K562 (cell line): ENCODE data around the gene AQP1. TPM values are rescaled to one million over a fixed set of nuclear protein-coding genes. Genes with fewer than 3 reads are reported as not detected.
A peak's percentile ranks its signal among the peaks of the same experiment; 100 is the strongest.

ENCODE experiments used
- ATAC-seq: fragments of 200-7000 bp; cut with Tn5 transposase; 3 replicates; pipeline ENCODE4 v1.9.1; 2020; ENCODE audit warnings: moderate library complexity
- BruUV-seq: library from RNA; stranded (reverse); fragments of 400-500 nt; replicated peaks from 2 replicates; lab custom pipeline; 2021; lab: Mats Ljungman, UMichigan
- CTCF ChIA-PET: fragments of 300-600 bp; formaldehyde crosslinking; extraction: SDS; loops from one replicate; lab custom pipeline; 2021; ENCODE audit warnings: low intra/inter-chr PET ratio; lab: Yijun Ruan, JAX
- POLR2A ChIA-PET: fragments of 300-600, 350-650 bp; sonication (Branson Sonifier 250); formaldehyde crosslinking; extraction: SDS; loops from one replicate; lab custom pipeline; 2021; ENCODE audit warnings: antibody characterized with exemption, inconsistent platforms; lab: Yijun Ruan, JAX
- DNase-seq, 4 experiments: peaks; one replicate each; pipeline versions ENCODE4 v3.0.0 to v3.0.0-alpha.2; 2011 to 2018; ENCODE audit warnings: low spot score in 3 of 4, mixed read lengths in 3 of 4; ENCODE audit errors: extremely low read depth in 1 of 4
- FAIRE-seq: peaks from 2 replicates; lab custom pipeline; 2011; peaks lifted over from hg19 to GRCh38; lab: Jason Lieb, UNC
- H2AFZ ChIP-seq: 2 replicates; pipeline ENCODE4 v1.6.0; 2011; ENCODE audit warnings: low read depth, low read length, control low read depth, inconsistent platforms
- H3K27ac ChIP-seq: fragments of 200-600 bp; 3 replicates; pipeline ENCODE4 v1.8.0; 2011; ENCODE audit warnings: low read depth, mild to moderate bottlenecking, control low read depth, inconsistent platforms, low read length, moderate library complexity, mixed read lengths; ENCODE audit errors: extremely low read depth
- H3K27me3 ChIP-seq, 2 experiments: fragments of 300-600 bp in 1 of 2; 2 replicates in 1 of 2; 3 replicates in 1 of 2; pipeline versions ENCODE4 v1.6.0 to v1.8.0; 2011; ENCODE audit warnings: inconsistent platforms in 2 of 2, low read length in 2 of 2, mild to moderate bottlenecking in 1 of 2, mixed read lengths in 1 of 2, moderate library complexity in 1 of 2; ENCODE audit not compliant: control insufficient read depth in 2 of 2, insufficient read depth in 2 of 2
- H3K36me3 ChIP-seq: fragments of 300-600 bp; 3 replicates; pipeline ENCODE4 v1.8.0; 2011; ENCODE audit warnings: mild to moderate bottlenecking, low read length, inconsistent platforms; ENCODE audit not compliant: control insufficient read depth, insufficient read depth
- H3K4me1 ChIP-seq, 2 experiments: fragments of 200-600 bp in 1 of 2; replicated peaks in 1 of 2; 2 replicates in 1 of 2; 3 replicates in 1 of 2; pipeline versions ENCODE4 v1.5.1 to v1.8.0; 2011; ENCODE audit warnings: inconsistent platforms in 2 of 2, low read length in 2 of 2, mild to moderate bottlenecking in 1 of 2, mixed read lengths in 1 of 2, moderate library complexity in 1 of 2; ENCODE audit not compliant: control insufficient read depth in 2 of 2, insufficient read depth in 2 of 2
- H3K4me2 ChIP-seq: 2 replicates; pipeline ENCODE4 v1.6.1; 2011; ENCODE audit warnings: low read length, control low read depth, inconsistent platforms, mixed read lengths; ENCODE audit not compliant: insufficient read depth
- H3K4me3 ChIP-seq: fragments of 200-600 bp; sonication (generic), shearing (Covaris generic); 2 replicates; pipeline ENCODE4 v1.5.1; 2016; ENCODE audit warnings: control low read depth, inconsistent platforms
- H3K79me2 ChIP-seq: fragments of 200-600 bp; 3 replicates; pipeline ENCODE4 v1.8.0; 2011; ENCODE audit warnings: low read length, inconsistent platforms; ENCODE audit not compliant: control insufficient read depth, insufficient read depth
- H3K9ac ChIP-seq, 2 experiments: 2 replicates each; pipeline versions ENCODE4 v1.6.0 to v1.6.1; 2011; ENCODE audit warnings: low read depth in 2 of 2, low read length in 2 of 2, control low read depth in 1 of 2, inconsistent platforms in 1 of 2, mild to moderate bottlenecking in 1 of 2, mixed read lengths in 1 of 2; ENCODE audit not compliant: insufficient read depth in 1 of 2
- H3K9me1 ChIP-seq: one replicate; pipeline ENCODE4 v1.6.0; 2011; ENCODE audit warnings: inconsistent platforms, mild to moderate bottlenecking, low read length, moderate library complexity; ENCODE audit not compliant: control insufficient read depth, insufficient read depth
- H3K9me3 ChIP-seq: replicated peaks from 2 replicates; pipeline ENCODE4 v1.5.1; 2011; ENCODE audit warnings: low read depth, low read length, inconsistent platforms; ENCODE audit not compliant: control insufficient read depth, insufficient read depth
- H4K20me1 ChIP-seq: replicated peaks from 2 replicates; pipeline ENCODE4 v1.6.1; 2011; ENCODE audit warnings: low read length, inconsistent platforms, mixed read lengths; ENCODE audit not compliant: control insufficient read depth, insufficient read depth
- SIN3B ChIP-seq: fragments of 450-650 bp; IDR thresholded peaks from 2 replicates; pipeline ENCODE4 v1.6.1; 2017; ENCODE audit warnings: low read depth, mild to moderate bottlenecking, moderate library complexity
- ZBED1 ChIP-seq: IDR thresholded peaks from 2 replicates; pipeline ENCODE4 v1.6.1; 2014
- WGBS: fragments of 100-300 bp; shearing (Covaris generic); methylation state at CpG from one replicate; pipeline ENCODE4 v1.1.6; 2016; ENCODE audit warnings: low coverage, mixed read lengths; ENCODE audit not compliant: insufficient coverage; ENCODE audit errors: missing lambda C conversion rate; 5-methylcytosine and 5-hydroxymethylcytosine counted together
- in situ Hi-C: fragments of 300-500 bp; cut with MboI; formaldehyde crosslinking; loops from 4 replicates; pipeline ENCODE4 v1.15.0; 2018; ENCODE audit warnings: inconsistent platforms, mixed read lengths
- intact Hi-C: fragments of 100-400 bp; cut with micrococcal nuclease; formaldehyde crosslinking; loops from 2 replicates; pipeline ENCODE4 v1.14.2; 2022
- polyA plus RNA-seq, 8 experiments: library from polyadenylated mRNA; depleted of rRNA in 4 of 8; stranded (reverse) in 5 of 8; unstranded in 3 of 8; fragments of >200 nt; fragmentation: Nextera tagmentation in 2 of 8; fragmentation: Illumina TruSeq in 1 of 8; extraction: Ambion mirVana in 2 of 8; extraction: Trizol in 1 of 8; gene quantifications; 2 replicates each; pipeline versions ENCODE4 v1.2.1 to v1.2.3, GENCODE V29; 2011 to 2014; ENCODE audit warnings: inconsistent platforms in 1 of 8, missing spikeins in 1 of 8
- total RNA-seq, 7 experiments: library from RNA; depleted of rRNA in 6 of 7; stranded (reverse); fragments of >200 nt in 6 of 7; fragmentation: Illumina TruSeq in 2 of 7; extraction: Trizol in 2 of 7; gene quantifications; 2 replicates each; pipeline versions ENCODE4 v1.2.1 to v1.2.3, GENCODE V29; 2011 to 2021; ENCODE audit warnings: low replicate concordance in 1 of 7
- TF ChIP-seq, protein P1 (sequence below): fragments of 450-650 bp; formaldehyde crosslinking; IDR thresholded peaks from 2 replicates; pipeline ENCODE4 v1.4.0; 2020; ENCODE audit warnings: mild to moderate bottlenecking
- TF ChIP-seq, protein P2 (sequence below): IDR thresholded peaks from 2 replicates; pipeline ENCODE4 v1.6.1; 2011; ENCODE audit warnings: borderline replicate concordance, low read depth, mild to moderate bottlenecking, moderate library complexity, low read length; ENCODE audit not compliant: insufficient read depth, poor library complexity, severe bottlenecking

Gene AQP1
- total and polyA plus RNA-seq, 9 of the 15 experiments (the other 6 are each of a cell fraction or from before 2014, with no cell fraction given): 0.18 to 12.6 (median 4.1) TPM

DNA sequence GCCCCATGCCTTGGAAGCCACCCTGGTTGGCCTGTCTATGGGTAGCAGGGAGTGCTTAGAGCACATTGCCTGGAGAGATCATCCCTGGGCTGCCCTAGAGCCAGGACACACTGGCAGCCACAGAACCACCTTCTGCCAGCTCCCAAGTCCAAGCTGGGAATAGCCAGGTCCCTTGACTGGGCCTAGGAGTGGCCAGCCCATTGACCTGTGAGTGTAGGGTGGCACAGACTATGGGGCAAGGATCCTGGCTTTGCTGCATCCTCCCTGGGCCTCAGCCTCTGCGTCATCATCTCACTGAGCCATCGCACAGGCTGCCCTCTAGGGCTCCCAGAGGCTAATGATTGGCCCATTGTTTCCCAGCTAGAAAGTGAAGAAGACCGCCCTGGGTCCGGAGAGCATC lies 7.0 kb downstream of the AQP1 start:
- peaks cover 73 to 74% of the 10 kb centered on the region in 2 experiments for H3K4me1 ChIP-seq
- TF ChIP-seq, protein P1, sequence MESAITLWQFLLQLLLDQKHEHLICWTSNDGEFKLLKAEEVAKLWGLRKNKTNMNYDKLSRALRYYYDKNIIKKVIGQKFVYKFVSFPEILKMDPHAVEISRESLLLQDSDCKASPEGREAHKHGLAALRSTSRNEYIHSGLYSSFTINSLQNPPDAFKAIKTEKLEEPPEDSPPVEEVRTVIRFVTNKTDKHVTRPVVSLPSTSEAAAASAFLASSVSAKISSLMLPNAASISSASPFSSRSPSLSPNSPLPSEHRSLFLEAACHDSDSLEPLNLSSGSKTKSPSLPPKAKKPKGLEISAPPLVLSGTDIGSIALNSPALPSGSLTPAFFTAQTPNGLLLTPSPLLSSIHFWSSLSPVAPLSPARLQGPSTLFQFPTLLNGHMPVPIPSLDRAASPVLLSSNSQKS (CRISPR knock-in tag): no peak
- no peak for TF ChIP-seq SIN3B
- TF ChIP-seq, protein P2, sequence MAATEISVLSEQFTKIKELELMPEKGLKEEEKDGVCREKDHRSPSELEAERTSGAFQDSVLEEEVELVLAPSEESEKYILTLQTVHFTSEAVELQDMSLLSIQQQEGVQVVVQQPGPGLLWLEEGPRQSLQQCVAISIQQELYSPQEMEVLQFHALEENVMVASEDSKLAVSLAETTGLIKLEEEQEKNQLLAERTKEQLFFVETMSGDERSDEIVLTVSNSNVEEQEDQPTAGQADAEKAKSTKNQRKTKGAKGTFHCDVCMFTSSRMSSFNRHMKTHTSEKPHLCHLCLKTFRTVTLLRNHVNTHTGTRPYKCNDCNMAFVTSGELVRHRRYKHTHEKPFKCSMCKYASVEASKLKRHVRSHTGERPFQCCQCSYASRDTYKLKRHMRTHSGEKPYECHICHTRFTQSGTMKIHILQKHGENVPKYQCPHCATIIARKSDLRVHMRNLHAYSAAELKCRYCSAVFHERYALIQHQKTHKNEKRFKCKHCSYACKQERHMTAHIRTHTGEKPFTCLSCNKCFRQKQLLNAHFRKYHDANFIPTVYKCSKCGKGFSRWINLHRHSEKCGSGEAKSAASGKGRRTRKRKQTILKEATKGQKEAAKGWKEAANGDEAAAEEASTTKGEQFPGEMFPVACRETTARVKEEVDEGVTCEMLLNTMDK: peak; percentile 32
- no peak for TF ChIP-seq ZBED1
- H3K27ac ChIP-seq: no peak overlapping the region
- ChIA-PET CTCF (no interaction called here), POLR2A (interaction anchor here (0.7 kb wide), 1 partner anchor 33 kb away, joined by 4 read pairs; no protein-coding TSS in a partner anchor)
- no peaks in the 10 kb centered on the region for H4K20me1 ChIP-seq
- no peak for FAIRE-seq
- H3K4me2 ChIP-seq: no peak overlapping the region
- peak overlapping the region in 1 of 2 experiments; percentile 73; a peak in 2 of 4 replicates for H3K9ac ChIP-seq
- in situ Hi-C loops (no loop called here), intact Hi-C loops (no loop called here)
- no peaks in the 10 kb centered on the region for H3K36me3 ChIP-seq
- peaks cover 3% of the 10 kb centered on the region for H3K9me1 ChIP-seq
- H2AFZ ChIP-seq: 0 out of 2 replicates have a peak overlapping the region, but pooled peaks have one; percentile 2
- H3K27me3 ChIP-seq: no peaks in the 10 kb centered on the region
- no peak for ATAC-seq
- no TSS peak for BruUV-seq
- 87% methylated on average over 4 of the region's 4 CpGs for WGBS
- H3K9me3 ChIP-seq: no peaks in the 10 kb centered on the region
- no peak for DNase-seq
- H3K4me3 ChIP-seq: no peak overlapping the region
- H3K79me2 ChIP-seq: no peaks in the 10 kb centered on the region; the same call in 2 of the 3 replicates
